Skeletal muscle satellite cell (primary cell): Measurements from ENCODE around the gene ULK3.

ENCODE experiments used
- H3K27me3 ChIP-seq: 2 replicates; pipeline ENCODE4 v1.7.0; 2013; ENCODE audit warnings: low read length; ENCODE audit not compliant: control insufficient read depth, insufficient read depth
- H3K36me3 ChIP-seq: 2 replicates; pipeline ENCODE4 v1.7.0; 2013; ENCODE audit warnings: mild to moderate bottlenecking, control low read depth, low read length; ENCODE audit not compliant: insufficient read depth
- H3K4me1 ChIP-seq: 2 replicates; pipeline ENCODE4 v1.7.0; 2013; ENCODE audit warnings: low read length; ENCODE audit not compliant: control insufficient read depth, insufficient read depth
- H3K4me2 ChIP-seq: 2 replicates; pipeline ENCODE4 v1.7.0; 2013; ENCODE audit warnings: mild to moderate bottlenecking, low read length
- H3K4me3 ChIP-seq: 2 replicates; pipeline ENCODE4 v1.7.0; 2013; ENCODE audit warnings: low read length
- H3K9ac ChIP-seq: 2 replicates; pipeline ENCODE4 v1.7.0; 2013; ENCODE audit warnings: mild to moderate bottlenecking, low read depth, low read length, moderate library complexity
- H3K9me3 ChIP-seq: replicated peaks from 2 replicates; pipeline ENCODE4 v1.7.0; 2013; ENCODE audit warnings: mild to moderate bottlenecking, control low read depth, low read length

The ULK3 gene

DNA sequence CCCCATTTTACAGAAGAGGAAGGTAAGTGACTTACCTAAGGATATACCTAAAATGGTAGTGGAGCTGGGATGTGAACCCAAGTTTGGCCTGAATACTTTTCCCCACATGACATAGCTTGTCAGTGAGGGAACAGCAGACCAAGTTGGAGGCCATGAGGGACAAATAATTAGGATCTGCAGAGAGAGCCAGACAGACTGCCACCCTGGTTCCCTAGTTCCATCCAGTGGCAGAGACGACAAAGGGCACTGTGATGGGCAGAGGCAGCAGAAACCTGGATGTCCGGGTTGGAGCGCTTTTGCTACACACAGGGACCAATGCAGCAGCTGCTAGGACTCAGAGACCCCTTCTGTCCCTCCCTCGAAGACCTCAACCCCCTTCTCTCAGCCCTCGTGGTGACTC lies 15.3 kb downstream of the ULK3 start:
- Histone ChIP-seq H3K27me3 (peaks cover 56% of the 10 kb centered on the region), H3K9ac (no peak overlapping the region), H3K9me3 (no peaks in the 10 kb centered on the region), H3K4me3 (no peak overlapping the region), H3K36me3 (no peaks in the 10 kb centered on the region), H3K4me2 (no peak overlapping the region), H3K4me1 (peaks cover 7% of the 10 kb centered on the region)

GRCh38 chr15:74826921-74827320 lies 16.0 kb downstream of the ULK3 start:
- H3K4me2 ChIP-seq = no peak overlapping the region
- H3K27me3 ChIP-seq = peaks cover 59% of the 10 kb centered on the region
- H3K4me3 ChIP-seq = no peak overlapping the region
- no peak overlapping the region for H3K9ac ChIP-seq
- no peaks in the 10 kb centered on the region for H3K36me3 ChIP-seq
- H3K9me3 ChIP-seq = no peaks in the 10 kb centered on the region
- H3K4me1 ChIP-seq = peaks cover 7% of the 10 kb centered on the region

GRCh38 chr15:74826364-74826819 lies 16.6 kb downstream of the ULK3 start, which contains the start of gene CPLX3:
Gene CPLX3 (plus strand): TSS chr15:74826627. CDS start chr15:74826704, 77 bp downstream.
- no peaks in the 10 kb centered on the region for H3K9me3 ChIP-seq
- no peaks in the 10 kb centered on the region for H3K36me3 ChIP-seq
- peaks cover 62% of the 10 kb centered on the region for H3K27me3 ChIP-seq
- H3K9ac ChIP-seq = no peak within 1 kb of the TSS
- H3K4me2 ChIP-seq = no peak within 1 kb of the TSS
- peaks cover 7% of the 10 kb centered on the region for H3K4me1 ChIP-seq
- no peak within 1 kb of the TSS for H3K4me3 ChIP-seq

- Histone ChIP-seq H3K4me2 (no peak overlapping the region), H3K9ac (no peak overlapping the region), H3K27me3 (peaks cover 64% of the 10 kb centered on the region), H3K9me3 (no peaks in the 10 kb centered on the region), H3K4me1 (peaks cover 7% of the 10 kb centered on the region), H3K36me3 (no peaks in the 10 kb centered on the region), H3K4me3 (no peak overlapping the region)
Observed at GRCh38 chr15:74825866-74826265, 17.1 kb downstream of the ULK3 start.

GRCh38 chr15:74824976-74825375 lies 18.0 kb downstream of the ULK3 start:
- Histone ChIP-seq H3K4me2 (no peak overlapping the region), H3K9me3 (no peaks in the 10 kb centered on the region), H3K36me3 (no peaks in the 10 kb centered on the region), H3K27me3 (peaks cover 73% of the 10 kb centered on the region), H3K4me3 (no peak overlapping the region), H3K4me1 (peaks cover 7% of the 10 kb centered on the region), H3K9ac (no peak overlapping the region)

DNA sequence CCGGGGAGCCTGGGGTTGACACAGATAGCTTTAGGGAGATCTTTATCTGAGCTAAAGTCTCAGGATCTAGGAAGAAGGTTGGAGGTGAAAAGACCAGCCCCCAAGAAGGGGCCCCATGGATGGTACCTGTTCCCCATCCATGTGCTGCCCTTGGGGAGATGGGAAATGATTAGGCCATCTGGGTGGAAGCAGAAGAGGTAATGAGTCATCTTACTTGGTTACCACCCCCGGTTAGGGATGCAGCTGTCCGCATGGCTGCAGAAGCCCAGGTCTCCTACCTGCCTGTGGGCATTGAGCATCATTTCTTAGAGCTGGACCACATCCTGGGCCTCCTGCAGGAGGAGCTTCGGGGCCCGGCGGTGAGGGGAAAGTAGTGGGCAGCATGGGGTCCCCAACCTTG lies 19.6 kb downstream of the ULK3 start:
- Histone ChIP-seq H3K9ac (no peak overlapping the region), H3K4me3 (no peak overlapping the region), H3K36me3 (no peaks in the 10 kb centered on the region), H3K4me1 (peaks cover 7% of the 10 kb centered on the region), H3K4me2 (no peak overlapping the region), H3K9me3 (no peaks in the 10 kb centered on the region), H3K27me3 (peaks cover 71% of the 10 kb centered on the region)

GRCh38 chr15:74822233-74822632 lies 20.7 kb downstream of the ULK3 start:
- Histone ChIP-seq H3K36me3 (no peaks in the 10 kb centered on the region), H3K4me1 (peaks cover 15% of the 10 kb centered on the region), H3K27me3 (peaks cover 60% of the 10 kb centered on the region), H3K4me3 (no peak overlapping the region), H3K4me2 (no peak overlapping the region), H3K9me3 (no peaks in the 10 kb centered on the region), H3K9ac (no peak overlapping the region)

DNA sequence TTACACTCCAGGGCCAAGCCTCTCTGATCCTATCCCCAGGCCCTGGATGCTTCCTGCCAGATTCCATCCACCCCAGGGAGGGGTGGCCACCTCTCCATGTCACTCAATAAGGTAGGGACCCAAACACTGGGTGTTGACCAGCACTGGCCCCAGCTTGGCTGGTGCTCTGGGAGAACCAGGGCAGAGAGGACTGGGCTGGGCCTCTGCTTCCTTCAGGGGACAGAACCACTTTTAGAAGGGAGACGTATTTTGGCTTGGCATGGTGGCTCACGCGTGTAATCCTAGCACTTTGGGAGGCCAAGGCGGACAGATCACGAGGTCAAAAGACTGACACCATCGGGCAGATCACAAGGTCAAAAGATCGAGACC lies 21.2 kb downstream of the ULK3 start:
- H3K9ac ChIP-seq = no peak overlapping the region
- H3K4me2 ChIP-seq = no peak overlapping the region
- H3K4me1 ChIP-seq = peaks cover 16% of the 10 kb centered on the region
- H3K27me3 ChIP-seq = peaks cover 55% of the 10 kb centered on the region
- H3K36me3 ChIP-seq = no peaks in the 10 kb centered on the region
- no peaks in the 10 kb centered on the region for H3K9me3 ChIP-seq
- no peak overlapping the region for H3K4me3 ChIP-seq

DNA sequence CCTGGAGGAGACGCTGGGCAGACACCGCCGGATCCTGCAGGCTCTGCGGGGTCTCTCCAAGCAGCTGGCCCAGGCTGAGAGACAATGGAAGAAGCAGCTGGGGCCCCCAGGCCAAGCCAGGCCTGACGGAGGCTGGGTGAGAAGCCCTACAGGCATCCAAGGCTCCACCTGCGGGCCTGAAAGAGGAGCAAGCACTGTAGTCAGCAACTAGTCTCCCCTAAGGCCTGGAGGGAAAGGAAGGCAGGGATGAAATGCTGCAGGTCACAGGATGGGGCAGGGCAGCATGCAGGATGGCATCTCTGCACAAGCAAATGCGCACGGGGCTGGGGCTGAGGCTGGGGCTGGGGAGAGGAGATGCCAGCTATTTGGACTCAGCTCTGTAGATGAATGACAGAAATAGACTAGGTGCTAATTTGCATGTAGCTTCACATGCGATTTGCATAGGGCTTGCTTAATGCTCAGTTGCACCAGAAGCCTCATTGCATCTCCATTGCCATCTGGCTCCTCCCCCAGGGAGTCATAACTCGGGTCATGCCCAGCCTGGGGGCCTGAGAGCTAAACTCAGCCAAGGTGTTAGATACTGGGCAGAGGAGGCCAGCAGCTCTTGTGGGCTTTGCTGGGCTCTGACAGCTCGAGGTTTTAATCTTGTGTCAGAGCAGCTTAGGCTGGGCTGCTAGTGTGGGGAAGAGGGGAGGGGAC lies 21.7 kb downstream of the ULK3 start:
- Histone ChIP-seq H3K36me3 (no peaks in the 10 kb centered on the region), H3K9ac (no peak overlapping the region), H3K4me3 (no peak overlapping the region), H3K27me3 (peaks cover 52% of the 10 kb centered on the region), H3K4me1 (peaks cover 16% of the 10 kb centered on the region), H3K4me2 (no peak overlapping the region), H3K9me3 (no peaks in the 10 kb centered on the region)

GRCh38 chr15:74820056-74820455 lies 22.9 kb downstream of the ULK3 start:
- Histone ChIP-seq H3K27me3 (peaks cover 40% of the 10 kb centered on the region), H3K36me3 (no peaks in the 10 kb centered on the region), H3K4me1 (peaks cover 16% of the 10 kb centered on the region), H3K9ac (no peak overlapping the region), H3K9me3 (no peaks in the 10 kb centered on the region), H3K4me3 (no peak overlapping the region), H3K4me2 (no peak overlapping the region)

DNA sequence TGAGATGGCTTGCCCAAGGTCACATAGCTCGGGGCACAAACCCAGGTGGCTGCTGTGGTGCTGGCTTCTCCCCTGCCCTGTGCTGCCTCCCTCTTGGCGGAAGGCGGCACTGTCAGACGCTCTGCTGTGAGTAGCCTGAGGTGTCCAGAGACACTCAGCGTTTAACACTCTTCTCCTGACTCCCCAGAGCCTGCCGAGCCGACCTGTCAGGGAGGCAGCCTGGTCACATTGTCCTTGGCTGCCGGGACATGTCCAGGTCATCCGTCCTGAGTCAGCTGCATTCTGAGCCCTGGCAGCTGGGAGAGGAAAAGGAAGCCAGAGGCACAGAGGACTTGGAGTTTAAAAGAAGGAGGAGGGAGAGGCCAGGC lies 25.6 kb downstream of the ULK3 start:
- Histone ChIP-seq H3K9ac (no peak overlapping the region), H3K4me2 (peak overlapping the region; percentile 42), H3K27me3 (peaks cover 17% of the 10 kb centered on the region), H3K9me3 (no peaks in the 10 kb centered on the region), H3K36me3 (no peaks in the 10 kb centered on the region), H3K4me1 (peaks cover 16% of the 10 kb centered on the region), H3K4me3 (no peak overlapping the region)

DNA sequence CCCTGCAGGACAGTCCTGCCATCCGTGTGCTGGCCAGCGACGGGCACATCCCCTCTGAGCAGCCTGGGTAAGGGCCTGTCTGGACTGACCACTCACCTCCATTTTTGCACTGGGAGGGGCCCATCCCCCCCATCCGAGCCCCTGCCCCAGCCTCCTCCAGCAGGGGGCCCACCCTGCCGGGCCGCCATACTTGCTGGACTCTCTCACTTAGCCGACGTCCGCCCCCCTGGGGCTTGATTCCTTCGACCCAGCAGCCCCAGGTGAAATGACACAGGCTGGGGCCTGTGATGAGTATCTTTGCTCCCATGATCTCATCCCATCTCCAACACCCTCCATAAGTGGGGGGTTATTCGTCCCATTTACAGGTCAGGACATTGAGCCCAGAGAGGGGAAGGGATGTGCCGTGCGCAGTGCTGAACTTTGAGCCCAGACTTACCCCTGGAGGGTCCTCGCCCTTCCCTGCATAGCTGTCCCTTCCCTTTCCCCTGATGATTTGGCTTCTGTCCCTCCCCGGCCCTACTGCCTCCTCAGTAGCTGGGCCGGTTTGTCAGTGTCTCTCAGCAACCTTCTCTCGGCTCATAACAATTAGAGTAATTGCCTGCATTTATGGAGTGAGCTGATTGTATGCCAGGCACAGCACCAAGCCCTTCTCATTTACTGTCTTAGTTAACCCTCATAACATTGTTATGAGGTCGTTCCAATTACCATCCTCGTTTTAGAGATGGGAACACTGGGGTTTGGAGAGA lies 26.2 kb downstream of the ULK3 start:
- H3K4me1 ChIP-seq = peaks cover 16% of the 10 kb centered on the region
- no peaks in the 10 kb centered on the region for H3K36me3 ChIP-seq
- no peak overlapping the region for H3K4me3 ChIP-seq
- no peaks in the 10 kb centered on the region for H3K9me3 ChIP-seq
- no peak overlapping the region for H3K9ac ChIP-seq
- peaks cover 17% of the 10 kb centered on the region for H3K27me3 ChIP-seq
- H3K4me2 ChIP-seq = no peak overlapping the region
